Stimulated activated effector memory CD8-positive, alpha-beta T cell treated with anti-CD3 and anti-CD28 coated beads, Interleukin-12 subunit alpha, Interleukin-12 subunit beta, amount 100 ng/mL, for 72 hours (primary cell): Measurements from ENCODE around the gene GET4.
"Not testable (repeated sequence)": the region's sequence is repeated elsewhere in the genome, so short reads cannot be mapped to it uniquely, and the experiment has no call there.

Experiments used
- ATAC-seq: fragments of 150-1000 bp; cut with Tn5 transposase; 2 replicates; pipeline ENCODE4 v1.10.0; 2021
- DNase-seq, 2 donors: peaks; one replicate each; pipeline ENCODE4 v3.0.0; 2021 to 2022; ENCODE audit warnings: low spot score in 2 of 2
- H3K27ac Mint-ChIP-seq: one replicate; pipeline ENCODE4 v1.8.0; 2022; ENCODE audit warnings: mild to moderate bottlenecking, mixed read lengths
- H3K36me3 Mint-ChIP-seq: one replicate; pipeline ENCODE4 v1.8.0; 2022; ENCODE audit warnings: mild to moderate bottlenecking, mixed read lengths
- H3K4me1 Mint-ChIP-seq: one replicate; pipeline ENCODE4 v1.8.0; 2022; ENCODE audit warnings: mixed read lengths
- H3K4me3 Mint-ChIP-seq: one replicate; pipeline ENCODE4 v1.8.0; 2022; ENCODE audit warnings: mild to moderate bottlenecking, mixed read lengths
- H3K9me3 Mint-ChIP-seq: one replicate; pipeline ENCODE4 v1.8.0; 2022; ENCODE audit warnings: mixed read lengths

The GET4 gene

DNA sequence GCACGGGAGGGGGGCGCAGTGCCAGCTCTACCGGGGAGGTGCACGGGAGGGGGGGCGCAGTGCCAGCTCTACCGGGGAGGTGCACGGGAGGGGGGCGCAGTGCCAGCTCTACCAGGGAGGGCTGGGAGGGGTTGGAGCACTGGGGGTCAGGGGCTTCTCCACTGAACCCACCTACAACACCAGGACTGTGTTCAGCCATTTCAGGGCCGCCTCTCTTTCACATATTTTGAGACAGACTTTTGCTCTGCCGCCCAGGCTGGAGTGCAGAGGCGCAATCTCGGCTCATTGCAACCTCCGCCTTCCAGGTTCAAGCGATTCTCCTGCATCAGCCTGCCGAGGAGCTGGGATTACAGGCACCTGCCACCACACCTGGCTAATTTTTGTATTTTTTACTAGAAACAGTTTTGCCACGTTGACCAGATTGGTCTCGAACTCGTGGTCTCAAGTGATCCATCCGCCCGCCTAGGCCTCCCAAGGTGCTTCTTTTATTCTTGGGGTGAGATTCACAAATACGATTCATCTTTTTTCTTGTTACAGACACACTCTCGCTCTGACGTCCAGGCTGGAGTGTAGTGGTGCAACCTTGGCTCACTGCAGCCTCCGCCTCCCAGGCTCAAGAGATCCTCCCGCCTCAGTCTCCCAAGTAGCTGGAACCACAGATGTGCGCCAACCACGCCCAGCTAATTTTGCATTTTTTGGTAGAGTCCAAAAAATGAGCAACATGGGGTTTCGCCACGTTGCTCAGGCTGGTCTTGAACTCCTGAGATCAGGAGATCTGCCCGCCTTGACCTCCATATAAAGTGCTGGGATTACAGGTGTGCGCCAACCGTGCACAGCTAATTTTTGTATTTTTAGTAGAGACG is 41.1 kb downstream of the GET4 start:
- DNase-seq (no peak), ATAC-seq (no peak)
- Mint-ChIP-seq H3K9me3 (no peaks in the 10 kb centered on the region), H3K27ac (no peak overlapping the region), H3K4me3 (no peak overlapping the region), H3K36me3 (peaks cover 20% of the 10 kb centered on the region), H3K4me1 (peaks cover 42% of the 10 kb centered on the region)

DNA sequence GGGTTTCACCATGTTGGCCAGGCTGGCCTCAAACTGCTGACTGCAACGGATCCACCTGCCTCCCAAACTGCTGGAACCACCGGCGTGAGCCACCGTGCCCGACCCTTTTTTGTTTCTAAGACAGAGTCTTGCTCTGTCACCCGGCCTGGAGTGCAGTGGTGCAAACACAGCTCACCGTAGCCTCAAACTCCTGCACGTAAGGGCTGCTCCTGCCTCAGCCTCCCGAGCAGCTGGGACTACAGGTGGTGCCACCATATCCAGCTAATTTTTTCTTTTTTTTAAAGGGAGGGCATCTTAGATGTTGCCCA is 41.7 kb downstream of the GET4 start:
- ATAC-seq, result no peak
- Mint-ChIP-seq H3K27ac (no peak overlapping the region), H3K36me3 (peaks cover 26% of the 10 kb centered on the region), H3K4me1 (peaks cover 48% of the 10 kb centered on the region), H3K4me3 (no peak overlapping the region), H3K9me3 (no peaks in the 10 kb centered on the region)
- DNase-seq, result no peak

DNA sequence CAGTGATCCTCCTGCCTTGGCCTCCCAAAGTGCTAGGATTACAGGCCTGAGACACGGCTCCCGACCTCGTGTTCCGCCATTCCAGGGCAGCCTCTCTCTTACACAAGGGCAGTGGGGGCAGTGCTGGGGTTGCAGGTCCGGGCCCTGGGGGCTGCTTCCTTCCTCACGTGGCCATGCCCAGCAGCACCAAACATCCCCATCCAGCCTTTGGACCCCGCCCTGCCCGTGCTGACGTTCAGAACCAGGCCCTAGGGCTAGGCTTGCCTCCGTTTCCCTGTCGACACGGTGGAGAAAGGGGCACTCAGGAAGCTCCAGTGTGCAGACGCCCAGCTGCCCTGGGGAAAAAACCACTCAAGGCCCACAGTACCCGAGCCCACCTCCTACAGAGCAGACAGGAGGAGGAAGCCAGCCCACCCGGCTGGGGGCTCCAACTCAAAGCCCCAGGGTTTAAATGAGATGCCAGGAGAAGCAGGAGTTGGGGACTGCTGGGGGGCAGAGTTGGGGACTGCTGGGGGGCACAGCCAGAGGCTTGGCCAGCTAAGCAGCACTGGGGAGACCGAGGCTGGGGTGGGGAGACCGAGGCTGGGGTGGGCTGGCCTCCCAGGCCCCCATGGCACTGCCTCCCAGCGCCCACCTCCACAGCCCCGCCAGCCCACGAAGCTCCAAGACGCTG is 42.2 kb downstream of the GET4 start:
- no peak for DNase-seq
- H3K4me1 Mint-ChIP-seq, result peaks cover 53% of the 10 kb centered on the region
- no peak overlapping the region for H3K27ac Mint-ChIP-seq
- no peak for ATAC-seq
- H3K9me3 Mint-ChIP-seq, result no peaks in the 10 kb centered on the region
- H3K4me3 Mint-ChIP-seq, result no peak overlapping the region
- peaks cover 31% of the 10 kb centered on the region for H3K36me3 Mint-ChIP-seq

- no peaks in the 10 kb centered on the region for H3K9me3 Mint-ChIP-seq
- DNase-seq (no peak), ATAC-seq (no peak)
- peaks cover 54% of the 10 kb centered on the region for H3K4me1 Mint-ChIP-seq
- peak overlapping the region; percentile 84 for H3K27ac Mint-ChIP-seq
- H3K36me3 Mint-ChIP-seq, result peaks cover 31% of the 10 kb centered on the region
- H3K4me3 Mint-ChIP-seq, result no peak overlapping the region
These were observed 42.7 kb downstream of the GET4 start for GRCh38 chr7:919114-919442.

DNA sequence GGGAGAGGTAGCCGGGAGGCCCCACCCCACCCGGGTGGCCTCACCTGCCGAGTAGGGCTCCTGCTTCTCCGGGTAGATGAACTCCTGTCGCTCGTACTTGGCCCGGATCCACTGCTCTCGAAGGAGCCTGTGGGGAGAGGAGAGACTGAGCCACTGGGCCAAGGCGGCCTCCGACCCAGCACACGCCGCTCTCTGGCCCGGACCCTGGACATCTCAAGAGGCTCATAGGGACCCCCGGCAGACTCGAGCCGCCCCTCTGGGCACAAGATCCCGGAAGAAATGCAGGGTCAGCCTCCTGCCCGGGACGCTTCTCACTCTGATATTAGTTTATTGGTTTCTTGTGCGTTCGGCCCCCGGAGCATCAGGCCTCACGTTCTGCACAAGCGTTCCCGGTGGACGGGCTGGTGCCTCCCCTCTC is 43.6 kb downstream of the GET4 start:
- Mint-ChIP-seq H3K9me3 (no peaks in the 10 kb centered on the region), H3K4me3 (no peak overlapping the region), H3K4me1 (peaks cover 62% of the 10 kb centered on the region), H3K36me3 (peaks cover 39% of the 10 kb centered on the region), H3K27ac (peak overlapping the region; percentile 84)
- no peak for ATAC-seq
- DNase-seq, result no peak

DNA sequence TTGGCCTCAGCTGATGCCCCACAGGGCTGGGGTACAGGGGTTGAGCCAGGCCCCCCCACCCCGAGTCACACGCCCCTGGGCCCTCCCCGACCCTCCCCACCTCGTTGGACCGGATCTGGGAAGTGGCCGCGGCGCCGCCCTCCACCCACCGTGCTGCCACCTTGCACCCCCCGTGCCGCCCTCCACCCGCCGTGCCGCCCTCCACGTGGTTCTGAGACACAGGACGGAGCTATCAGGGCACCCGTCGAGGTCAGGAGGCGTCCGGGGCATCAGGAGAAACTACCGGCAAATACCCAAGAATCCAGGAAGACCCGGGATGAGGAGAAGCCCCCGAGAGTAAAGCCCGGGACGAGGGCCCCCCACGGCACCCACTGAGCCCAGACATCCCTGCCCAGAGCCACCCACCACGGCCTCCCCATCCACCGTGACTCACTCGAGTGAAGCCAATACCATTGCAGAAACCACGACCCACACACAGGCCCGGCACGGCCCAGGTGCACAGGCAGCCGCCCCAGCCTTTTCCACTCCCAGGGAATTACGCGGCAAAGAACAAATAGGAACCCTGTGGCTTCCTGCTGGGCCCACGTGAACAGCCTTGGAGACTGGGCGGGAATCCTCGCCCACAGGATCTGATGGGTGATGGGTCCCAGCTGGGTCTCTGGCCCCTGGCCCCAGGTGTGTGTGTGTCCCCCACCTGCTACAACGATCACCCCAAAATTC is 44.2 kb downstream of the GET4 start:
- H3K4me3 Mint-ChIP-seq, result peak overlapping the region; percentile 83
- H3K4me1 Mint-ChIP-seq, result peaks cover 66% of the 10 kb centered on the region
- peak overlapping the region; percentile 96 for H3K27ac Mint-ChIP-seq

DNA sequence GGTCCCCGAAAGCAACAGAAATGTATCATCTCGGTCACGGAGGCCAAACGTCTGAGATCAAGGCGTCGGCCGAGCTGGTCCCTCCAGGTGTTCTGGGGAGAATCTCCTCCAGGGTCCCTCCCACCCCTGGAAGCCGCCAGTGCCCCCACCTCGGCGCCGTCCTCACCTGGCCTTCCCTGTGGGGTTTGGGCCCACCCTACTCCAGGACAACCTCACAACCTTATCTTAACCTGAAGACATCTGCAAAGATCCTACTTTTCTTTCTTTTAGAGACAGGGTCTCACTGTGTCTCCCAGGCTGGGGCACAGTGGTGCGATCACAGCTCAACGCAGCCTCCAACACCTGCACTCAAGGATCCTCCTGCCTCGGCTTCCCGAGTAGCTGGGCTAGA is 44.7 kb downstream of the GET4 start:
- ATAC-seq, result no peak
- no peak for DNase-seq
- no peaks in the 10 kb centered on the region for H3K9me3 Mint-ChIP-seq

More for the DNA sequence above, 44.2 kb downstream of the GET4 start:
- no peak for DNase-seq
- Mint-ChIP-seq H3K9me3 (no peaks in the 10 kb centered on the region), H3K36me3 (peaks cover 39% of the 10 kb centered on the region)
- ATAC-seq, result no peak

GRCh38 chr7:921581-922333 is 45.4 kb downstream of the GET4 start:
- Mint-ChIP-seq H3K36me3 (peaks cover 39% of the 10 kb centered on the region), H3K4me1 (peaks cover 65% of the 10 kb centered on the region), H3K9me3 (no peaks in the 10 kb centered on the region), H3K4me3 (peak overlapping the region; percentile 83), H3K27ac (peak overlapping the region; percentile 96)
- no peak for ATAC-seq
- DNase-seq, result no peak

More for the DNA sequence above, 44.7 kb downstream of the GET4 start:
- Mint-ChIP-seq H3K36me3 (peaks cover 39% of the 10 kb centered on the region), H3K27ac (peak overlapping the region; percentile 96), H3K4me3 (peak overlapping the region; percentile 83), H3K4me1 (peaks cover 66% of the 10 kb centered on the region)

DNA sequence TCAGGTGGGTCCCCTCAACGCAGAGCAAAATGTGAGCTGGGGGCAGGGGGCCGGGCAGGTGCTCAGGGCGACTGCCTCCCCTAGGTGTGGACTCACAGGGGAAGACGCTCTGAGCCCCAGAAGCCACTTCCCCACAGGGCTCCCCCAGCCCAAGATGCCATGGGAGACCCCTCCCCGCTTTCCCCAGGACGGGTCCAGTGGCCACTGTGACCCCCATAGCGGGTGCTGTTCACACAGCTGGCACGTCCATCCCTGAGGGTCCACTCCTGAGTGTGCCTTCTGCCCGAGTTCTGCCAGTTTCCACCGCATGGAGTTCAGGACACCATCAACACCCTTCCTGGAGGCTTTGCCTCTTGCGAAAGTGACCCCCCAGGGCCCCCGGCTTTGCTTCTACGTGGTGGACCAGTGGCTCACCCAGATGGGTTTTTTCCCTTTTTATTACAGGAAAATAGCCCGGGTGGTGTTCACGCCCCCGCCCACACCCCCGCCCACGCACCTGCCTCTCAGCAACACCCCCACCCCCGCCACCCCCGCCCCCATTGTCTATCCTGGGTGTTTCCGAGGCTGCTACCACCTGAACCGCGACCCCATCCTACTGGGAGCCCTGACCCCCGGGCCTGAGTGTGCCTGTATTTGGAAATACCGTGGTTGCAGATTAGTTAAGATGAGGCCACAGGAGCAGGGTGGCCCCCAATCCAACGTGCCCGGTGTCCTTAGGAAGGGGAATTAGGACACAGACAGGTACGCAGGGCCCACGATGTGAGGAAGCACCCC is 46.2 kb downstream of the GET4 start:
- Mint-ChIP-seq H3K4me3 (peak overlapping the region; percentile 83), H3K9me3 (no peaks in the 10 kb centered on the region), H3K4me1 (peaks cover 72% of the 10 kb centered on the region), H3K36me3 (peaks cover 39% of the 10 kb centered on the region), H3K27ac (peak overlapping the region; percentile 96)
- DNase-seq, result peak in 1 of 2 donors; percentile 74
- peak; percentile 0 for ATAC-seq

DNA sequence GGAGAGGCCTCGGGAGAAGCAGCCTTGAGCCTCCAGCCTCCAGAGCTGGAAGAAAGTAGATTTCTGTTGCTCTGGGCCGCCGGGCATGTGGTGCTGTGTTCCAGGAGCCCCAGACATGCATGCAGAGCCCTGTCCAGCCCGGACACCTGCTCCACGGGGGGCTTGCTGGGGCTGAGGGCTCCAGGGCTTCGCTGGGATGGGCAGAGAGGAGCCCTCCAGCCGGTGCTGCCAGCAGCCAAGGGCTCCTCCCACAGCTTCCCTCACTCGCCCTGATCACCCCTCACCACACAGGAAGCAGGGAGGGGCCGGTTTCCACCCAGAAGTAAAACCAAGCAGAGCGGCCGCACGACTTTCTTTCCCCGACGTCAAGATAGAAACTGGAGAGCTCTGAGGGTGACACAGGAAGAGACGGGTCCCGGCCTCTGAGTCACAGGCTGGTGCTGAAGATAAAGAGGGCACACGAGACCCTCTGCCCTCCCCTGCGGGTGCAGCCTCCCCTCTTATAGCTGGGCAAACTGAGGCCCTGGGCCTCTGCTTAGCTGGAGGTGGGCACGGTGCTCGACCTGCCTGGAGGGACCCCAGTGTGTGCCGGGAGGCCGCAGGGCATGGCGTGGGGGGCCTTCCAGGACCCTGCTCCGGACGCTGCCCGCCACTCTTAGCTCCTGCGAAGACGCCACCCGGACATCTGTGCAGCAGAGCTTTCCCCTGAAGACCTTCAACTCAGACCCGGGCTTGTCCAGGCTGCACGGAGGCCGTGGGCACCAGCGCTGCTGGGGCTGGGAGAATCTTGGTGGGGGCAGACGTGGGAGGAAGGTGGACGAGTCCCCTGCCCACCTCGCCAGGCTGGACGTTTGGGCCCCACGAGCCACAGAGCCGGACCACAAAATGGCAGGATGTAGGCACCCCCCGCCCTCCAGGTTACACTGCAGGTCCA is 47.0 kb downstream of the GET4 start:
- H3K4me1 Mint-ChIP-seq, result peaks cover 79% of the 10 kb centered on the region
- peak overlapping the region; percentile 83 for H3K4me3 Mint-ChIP-seq
- H3K9me3 Mint-ChIP-seq, result no peaks in the 10 kb centered on the region
- peak overlapping the region; percentile 96 for H3K27ac Mint-ChIP-seq
- ATAC-seq, result peak; percentile 87
- H3K36me3 Mint-ChIP-seq, result peaks cover 38% of the 10 kb centered on the region
- DNase-seq, result peak; percentile 76 to 94

DNA sequence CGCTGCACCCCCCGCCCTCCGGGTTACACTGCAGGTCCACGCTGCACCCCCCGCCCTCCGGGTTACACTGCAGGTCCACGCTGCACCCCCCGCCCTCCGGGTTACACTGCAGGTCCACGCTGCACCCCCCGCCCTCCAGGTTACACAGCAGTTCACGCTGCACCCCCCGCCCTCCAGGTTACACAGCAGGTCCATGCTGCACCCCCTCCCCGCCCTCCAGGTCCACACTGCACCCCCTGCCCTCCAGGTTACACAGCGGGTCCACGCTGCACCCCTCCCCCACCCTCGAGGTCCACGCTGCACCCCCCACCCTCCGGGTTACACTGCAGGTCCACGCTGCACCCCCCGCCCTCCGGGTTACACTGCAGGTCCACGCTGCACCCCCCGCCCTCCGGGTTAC is 47.7 kb downstream of the GET4 start:
- Mint-ChIP-seq H3K4me3 (peak overlapping the region; percentile 83), H3K27ac (peak overlapping the region; percentile 83)

DNA sequence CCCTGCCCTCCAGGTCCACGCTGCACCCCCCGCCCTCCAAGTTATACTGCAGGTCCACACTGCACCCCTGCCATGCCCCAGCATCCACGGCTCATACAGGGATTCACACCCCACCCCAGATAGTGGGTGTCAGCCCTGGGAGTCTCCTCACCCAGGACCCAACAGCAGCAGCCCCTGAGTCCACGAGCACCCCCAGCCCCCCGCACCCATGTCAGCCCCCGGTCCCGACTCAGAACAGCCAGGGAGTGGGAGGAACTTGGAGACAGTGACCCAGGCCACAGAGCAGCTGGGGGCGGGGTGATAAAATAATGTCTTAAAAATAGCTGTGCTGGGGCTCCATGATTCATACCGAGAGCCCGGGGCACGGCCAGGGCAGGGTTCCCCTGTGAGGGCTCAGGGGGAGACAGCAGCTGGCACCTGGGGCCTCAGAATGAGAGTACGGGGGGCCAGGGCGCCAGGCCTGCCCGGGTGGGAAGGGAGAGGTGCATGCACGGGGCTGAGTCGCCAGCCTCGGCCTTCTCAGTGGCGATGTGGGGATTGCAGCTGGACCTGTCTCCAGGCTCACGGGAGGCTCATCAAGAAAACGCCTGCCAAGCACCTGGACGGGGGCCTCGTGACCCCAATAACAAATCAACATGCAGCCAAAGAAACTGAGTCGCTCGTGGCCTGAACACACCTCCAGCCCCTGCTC is 48.3 kb downstream of the GET4 start:
- peak; percentile 60 to 87 for DNase-seq
- Mint-ChIP-seq H3K27ac (peak overlapping the region; percentile 83), H3K9me3 (no peaks in the 10 kb centered on the region), H3K4me1 (peaks cover 86% of the 10 kb centered on the region), H3K4me3 (peak overlapping the region; percentile 83), H3K36me3 (peaks cover 47% of the 10 kb centered on the region)
- ATAC-seq, result peak; percentile 67

More for the DNA sequence above, 47.7 kb downstream of the GET4 start:
- not testable (repeated sequence) for H3K9me3 Mint-ChIP-seq, ATAC-seq, DNase-seq
- Mint-ChIP-seq H3K4me1 (peaks cover 86% of the 10 kb centered on the region), H3K36me3 (peaks cover 41% of the 10 kb centered on the region)

GRCh38 chr7:925601-926000 is 49.2 kb downstream of the GET4 start:
- DNase-seq, result peak; percentile 60 to 85
- H3K27ac Mint-ChIP-seq, result peak overlapping the region; percentile 78
- H3K4me1 Mint-ChIP-seq, result peaks cover 89% of the 10 kb centered on the region
- H3K9me3 Mint-ChIP-seq, result no peaks in the 10 kb centered on the region
- ATAC-seq, result peak; percentile 58
- H3K4me3 Mint-ChIP-seq, result peak overlapping the region; percentile 83
- H3K36me3 Mint-ChIP-seq, result peaks cover 55% of the 10 kb centered on the region
